A549 (cell line): Measurements from ENCODE around the gene PDE4D.

Source experiments
- CBX2 ChIP-seq: fragments of 200-600 bp; sonication (generic); IDR thresholded peaks from 2 replicates; pipeline ENCODE4 v1.6.1; 2016; ENCODE audit warnings: low read depth, mild to moderate bottlenecking, borderline replicate concordance
- CHD2 ChIP-seq: fragments of 150-350 bp; IDR thresholded peaks from 2 replicates; pipeline ENCODE4 v1.6.1; 2014; ENCODE audit warnings: low read length; ENCODE audit not compliant: partially characterized antibody
- CTCF ChIP-seq: fragments of >200 bp; sonication (Bioruptor Twin); formaldehyde crosslinking; IDR thresholded peaks from 3 replicates; pipeline ENCODE4 v1.5.1; 2016
- E2F6 ChIP-seq: IDR thresholded peaks from 2 replicates; pipeline ENCODE4 v1.6.1; 2012; ENCODE audit warnings: low read depth, borderline replicate concordance
- EP300 ChIP-seq, 2 experiments: fragments of >200 bp; sonication (Bioruptor Twin); formaldehyde crosslinking; IDR thresholded peaks; 2 replicates in 1 of 2; 3 replicates in 1 of 2; pipeline ENCODE4 v1.6.1; 2016 to 2017
- MYC ChIP-seq: IDR thresholded peaks from 2 replicates; pipeline ENCODE4 v1.6.1; 2012; ENCODE audit warnings: mild to moderate bottlenecking, inconsistent platforms, low read length, improper control_type of control experiment, borderline replicate concordance
- RAD21 ChIP-seq, 2 experiments: fragments of >200 bp in 1 of 2; sonication (Bioruptor Twin) in 1 of 2; formaldehyde crosslinking in 1 of 2; IDR thresholded peaks in 1 of 2; conservative IDR thresholded peaks in 1 of 2; 2 replicates in 1 of 2; 3 replicates in 1 of 2; pipeline ENCODE4 v1.6.1; 2012 to 2018; ENCODE audit warnings: inconsistent platforms in 1 of 2
- ZSCAN20 ChIP-seq: fragments of 250-450 bp; sonication (Bioruptor Pico); IDR thresholded peaks from 2 replicates; pipeline ENCODE4 v1.8.0; 2022; ENCODE audit warnings: mild to moderate bottlenecking, moderate library complexity

GRCh38 chr5:59648949-59649921 is 244.3 kb downstream of the PDE4D start:
- no peak for TF ChIP-seq EP300 (IDR thresholded peaks at IDR 0.05)
- no peak for TF ChIP-seq CTCF
- no peak for TF ChIP-seq ZSCAN20
- TF ChIP-seq E2F6 = no peak
- TF ChIP-seq MYC = no peak
- TF ChIP-seq RAD21 (conservative IDR thresholded peaks at IDR 0.05 in 1 of 2, IDR thresholded peaks at IDR 0.05 in 1 of 2) = no peak
- TF ChIP-seq CBX2 = no peak
- TF ChIP-seq CHD2 = no peak
